Middle frontal gyrus (tissue), 1 donor: ENCODE results near the gene FOXC2.

ENCODE experiments used
- DNase-seq: peaks from one replicate; pipeline ENCODE4 v3.0.0-alpha.2; 2015; ENCODE audit warnings: low spot score; ENCODE audit errors: extremely low spot score

Gene FOXC2

GRCh38 chr16:86614699-86615098 lies 48.1 kb downstream of the FOXC2 start:
- no peak for DNase-seq

- DNase-seq: no peak
These were observed 50.3 kb downstream of the FOXC2 start for GRCh38 chr16:86616906-86617305.

- DNase-seq: no peak
These were observed 52.0 kb downstream of the FOXC2 start for GRCh38 chr16:86618431-86619238.
